Effector memory CD8-positive, alpha-beta T cell (primary cell): ENCODE measurements around the gene TLE3.

Experiments
- ATAC-seq: fragments of 150-1000 bp; cut with Tn5 transposase; replicated peaks from 2 replicates; pipeline ENCODE4 v1.10.0; 2021; ENCODE audit warnings: mild to moderate bottlenecking, moderate library complexity
- DNase-seq, 3 experiments: peaks; one replicate each; pipeline ENCODE4 v3.0.0; 2021
- H3K27ac Mint-ChIP-seq, 2 donors: one replicate each; pipeline ENCODE4 v1.8.0; 2022; ENCODE audit warnings: mild to moderate bottlenecking in 2 of 2, mixed read lengths in 2 of 2, moderate library complexity in 2 of 2
- H3K27me3 Mint-ChIP-seq, 2 donors: one replicate each; pipeline ENCODE4 v1.8.0; 2022; ENCODE audit warnings: mixed read lengths in 2 of 2
- H3K36me3 Mint-ChIP-seq: one replicate; pipeline ENCODE4 v1.8.0; 2022; ENCODE audit warnings: mild to moderate bottlenecking, moderate library complexity, mixed read lengths; ENCODE audit not compliant: insufficient read depth
- H3K4me1 Mint-ChIP-seq, 2 donors: one replicate each; pipeline ENCODE4 v1.8.0; 2022; ENCODE audit warnings: low read depth in 2 of 2, mixed read lengths in 2 of 2
- H3K4me3 Mint-ChIP-seq, 2 donors: one replicate each; pipeline ENCODE4 v1.8.0; 2022; ENCODE audit warnings: mild to moderate bottlenecking in 2 of 2, mixed read lengths in 2 of 2, moderate library complexity in 2 of 2
- H3K9me3 Mint-ChIP-seq, 2 donors: one replicate each; pipeline ENCODE4 v1.8.0; 2022; ENCODE audit warnings: mixed read lengths in 2 of 2

TLE3 gene

DNA sequence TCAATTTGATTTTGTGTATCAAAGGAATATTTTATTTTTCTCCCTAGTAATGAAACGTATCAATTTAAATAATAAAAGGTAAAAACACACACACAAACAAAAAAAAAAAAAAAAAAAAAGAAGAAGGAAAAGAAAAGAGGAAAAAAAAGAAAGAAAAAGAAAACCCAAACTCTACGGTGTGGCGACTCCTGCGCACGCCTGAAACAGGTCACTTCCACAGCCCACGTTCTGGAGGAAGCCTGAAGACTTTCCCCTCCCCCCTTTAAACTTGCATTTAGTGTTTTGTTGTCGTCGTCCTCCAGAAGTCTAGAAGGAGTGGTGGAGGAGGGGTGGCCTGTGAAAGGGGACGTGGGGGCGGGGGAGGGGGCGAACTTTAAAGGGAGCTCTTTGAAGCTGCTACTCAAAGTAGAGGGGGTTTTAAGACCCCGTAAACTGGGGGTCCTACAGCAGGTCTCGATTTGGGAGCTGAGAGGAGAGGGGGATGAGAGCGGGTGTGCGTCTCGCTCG is 2.3 kb upstream of the TLE3 start:
- DNase-seq (no peak), ATAC-seq (no peak)
- Mint-ChIP-seq H3K36me3 (peaks cover 39% of the 10 kb centered on the region), H3K27me3 (peaks cover 0 to 8% of the 10 kb centered on the region in 2 donors), H3K27ac (peak overlapping the region; percentile 99), H3K4me1 (peaks cover 26 to 32% of the 10 kb centered on the region in 2 donors), H3K4me3 (peak overlapping the region; percentile 99 to 100), H3K9me3 (no peaks in the 10 kb centered on the region)

DNA sequence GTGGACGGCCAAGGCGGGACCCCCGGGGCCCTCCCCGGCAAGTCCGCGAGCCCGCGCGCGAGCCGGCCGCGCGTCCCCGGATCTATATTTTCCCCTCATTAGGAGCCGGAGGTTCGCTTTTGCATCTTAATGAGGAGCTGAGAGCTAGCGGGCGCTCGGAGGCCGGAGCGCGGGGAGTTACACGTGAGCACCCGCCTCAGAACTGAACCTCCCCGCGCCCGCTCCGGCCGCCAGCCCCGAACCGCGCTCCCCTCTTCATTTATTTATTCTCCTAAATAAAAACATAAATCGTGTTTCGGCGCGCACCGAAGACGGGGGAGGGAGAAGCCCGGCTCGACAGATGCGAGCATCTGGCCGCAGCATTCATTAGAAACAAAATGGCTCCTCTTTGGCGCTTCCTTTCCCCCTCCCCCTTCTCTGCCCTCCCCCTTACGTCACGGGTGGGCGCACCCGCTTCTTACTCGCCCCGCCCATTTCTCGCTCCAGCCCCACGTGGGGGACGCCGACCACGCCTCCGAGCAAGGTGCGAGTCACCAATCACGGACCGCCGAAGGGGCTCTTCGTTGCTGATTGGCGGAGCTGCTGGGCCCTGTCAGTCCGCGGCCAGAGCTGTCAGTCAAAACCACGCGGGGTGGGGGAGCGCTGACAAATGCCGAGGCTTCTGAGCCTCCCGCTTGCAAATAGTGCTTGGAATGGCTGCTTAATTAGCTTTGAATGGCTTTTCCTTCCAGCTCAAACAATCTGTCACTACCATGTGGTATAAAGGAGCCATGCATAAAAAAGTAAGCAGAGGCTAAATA is 1.6 kb upstream of the TLE3 start:
- peak; percentile 59 for ATAC-seq
- peak; percentile 100 for DNase-seq
- peak overlapping the region; percentile 99 for H3K27ac Mint-ChIP-seq
- H3K36me3 Mint-ChIP-seq: peaks cover 45% of the 10 kb centered on the region
- peaks cover 0 to 8% of the 10 kb centered on the region in 2 donors for H3K27me3 Mint-ChIP-seq
- peak overlapping the region; percentile 99 to 100 for H3K4me3 Mint-ChIP-seq
- H3K9me3 Mint-ChIP-seq: no peaks in the 10 kb centered on the region
- H3K4me1 Mint-ChIP-seq: peaks cover 31 to 39% of the 10 kb centered on the region in 2 donors

DNA sequence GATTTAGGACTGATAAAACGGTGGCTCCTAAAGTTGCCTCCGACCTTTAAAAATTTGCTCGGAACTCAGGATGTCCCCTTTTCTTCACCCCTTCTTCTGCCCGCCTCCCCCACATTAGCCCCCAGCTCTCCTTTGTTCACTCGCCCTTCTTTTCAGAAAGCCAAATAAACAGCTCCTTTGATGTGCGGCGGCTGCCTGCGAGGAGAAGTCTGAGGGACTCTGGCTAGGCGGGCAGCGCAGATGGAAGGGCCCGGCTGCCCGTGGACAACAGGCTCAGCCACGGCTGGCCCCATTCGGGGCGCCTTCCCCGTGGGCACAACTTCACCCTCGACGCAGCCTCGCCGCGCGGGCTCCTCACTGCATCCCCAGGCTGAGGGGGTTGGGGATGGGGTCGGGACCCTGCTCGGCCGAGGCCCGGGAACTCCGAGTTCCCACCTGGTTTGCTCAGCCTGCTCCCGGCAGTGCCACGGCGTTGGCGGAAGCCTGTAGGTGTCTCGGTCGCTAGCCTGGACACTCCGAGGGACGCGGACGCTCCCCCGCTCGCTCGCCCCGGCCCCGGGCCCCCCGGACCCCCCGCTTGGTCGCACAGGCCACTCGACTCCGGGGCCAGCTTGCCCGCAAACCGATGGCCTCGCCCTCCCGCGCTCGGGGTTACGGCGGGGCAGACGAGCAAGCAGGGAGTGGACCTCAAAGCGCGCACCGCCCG is 897 bp upstream of the TLE3 start:
- Mint-ChIP-seq H3K4me1 (peaks cover 34 to 46% of the 10 kb centered on the region in 2 donors), H3K27me3 (peaks cover 0 to 8% of the 10 kb centered on the region in 2 donors), H3K36me3 (peaks cover 51% of the 10 kb centered on the region), H3K27ac (peak overlapping the region; percentile 99), H3K9me3 (no peaks in the 10 kb centered on the region), H3K4me3 (peak overlapping the region; percentile 99 to 100)
- ATAC-seq (no peak), DNase-seq (peak in 1 of 3 experiments; percentile 30)

DNA sequence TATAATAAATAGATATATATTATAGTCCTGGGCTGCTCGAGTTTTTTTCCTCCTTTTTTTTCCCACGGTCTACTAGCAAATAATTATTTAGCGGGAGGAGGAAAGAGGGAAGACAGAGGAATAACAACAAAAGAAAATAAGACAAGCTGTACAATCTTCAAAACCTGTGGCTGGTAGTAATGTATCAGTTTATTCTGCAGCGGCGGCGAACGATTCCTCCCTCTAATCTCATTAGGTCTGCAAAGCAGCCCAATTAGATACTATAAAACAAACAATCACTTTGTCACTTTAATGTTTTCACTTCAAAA is 390 bp upstream of the TLE3 start:
- peak overlapping the region; percentile 99 for H3K27ac Mint-ChIP-seq
- H3K9me3 Mint-ChIP-seq: no peaks in the 10 kb centered on the region
- H3K4me1 Mint-ChIP-seq: peaks cover 38 to 52% of the 10 kb centered on the region in 2 donors
- peak overlapping the region; percentile 99 to 100 for H3K4me3 Mint-ChIP-seq
- ATAC-seq (no peak), DNase-seq (no peak)
- peaks cover 0 to 8% of the 10 kb centered on the region in 2 donors for H3K27me3 Mint-ChIP-seq
- peaks cover 51% of the 10 kb centered on the region for H3K36me3 Mint-ChIP-seq

DNA sequence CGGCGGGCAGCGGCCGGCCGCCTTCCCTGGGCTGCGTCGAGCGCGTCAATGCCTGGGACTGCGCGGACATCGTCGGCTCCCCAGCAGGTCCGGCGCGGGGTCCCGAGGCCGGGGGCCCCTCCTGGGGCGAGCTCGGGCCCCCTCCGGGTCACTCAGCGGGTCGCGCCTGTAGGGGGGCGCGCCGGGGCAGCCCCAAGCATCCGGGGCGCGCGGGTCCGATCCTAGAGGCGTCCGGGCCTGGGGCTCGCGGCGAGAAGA is 725 bp downstream of the TLE3 start:
- Mint-ChIP-seq H3K9me3 (no peaks in the 10 kb centered on the region), H3K27me3 (no peaks in the 10 kb centered on the region), H3K4me1 (peaks cover 49 to 63% of the 10 kb centered on the region in 2 donors), H3K36me3 (peaks cover 53% of the 10 kb centered on the region), H3K4me3 (peak overlapping the region; percentile 99 to 100), H3K27ac (peak overlapping the region; percentile 99)
- no peak for ATAC-seq
- DNase-seq: no peak

DNA sequence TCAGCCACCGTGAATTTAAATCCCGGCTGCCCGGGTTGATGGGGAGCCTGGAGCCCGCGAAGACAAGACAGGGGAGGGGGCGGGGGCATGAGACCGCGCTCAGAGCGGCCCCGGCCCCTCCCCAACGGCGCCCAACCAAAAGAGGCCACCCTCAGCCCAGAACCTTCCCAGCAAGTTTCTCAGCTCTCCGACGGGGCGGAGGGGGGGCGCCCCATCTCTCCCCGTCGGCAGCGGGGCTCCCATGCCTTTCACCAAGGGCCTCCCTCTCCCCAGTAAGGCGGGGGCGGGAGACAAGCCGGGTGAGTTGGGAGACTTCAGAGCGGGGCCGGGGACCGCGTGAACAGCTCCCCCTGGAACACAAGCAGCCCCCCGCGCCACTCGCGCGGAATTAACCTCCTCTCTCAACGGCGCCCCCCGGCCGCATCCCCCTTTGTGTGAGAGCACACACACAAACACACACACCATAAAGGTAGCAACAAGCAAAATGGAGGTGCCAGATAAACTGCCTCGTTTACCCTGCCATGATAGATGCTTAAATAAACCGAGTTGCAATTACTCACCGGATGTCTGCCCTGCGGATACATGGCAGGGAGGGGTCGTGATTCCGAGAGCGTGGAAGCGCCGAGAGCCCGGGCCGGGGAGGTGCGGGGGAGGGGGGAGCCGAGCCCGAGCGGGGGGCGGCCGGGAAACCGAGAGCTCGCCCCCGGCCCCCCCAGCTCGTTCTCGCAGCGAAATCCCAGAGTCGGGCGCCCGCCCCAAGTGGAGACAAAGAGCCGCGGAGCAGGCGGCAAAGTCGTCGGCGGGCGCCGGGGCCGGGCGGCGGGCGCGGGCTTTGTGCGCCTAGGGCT is 1.3 kb downstream of the TLE3 start:
- DNase-seq (peak; percentile 22 to 41 (median 29)), ATAC-seq (no peak)
- H3K27me3 Mint-ChIP-seq: no peaks in the 10 kb centered on the region

DNA sequence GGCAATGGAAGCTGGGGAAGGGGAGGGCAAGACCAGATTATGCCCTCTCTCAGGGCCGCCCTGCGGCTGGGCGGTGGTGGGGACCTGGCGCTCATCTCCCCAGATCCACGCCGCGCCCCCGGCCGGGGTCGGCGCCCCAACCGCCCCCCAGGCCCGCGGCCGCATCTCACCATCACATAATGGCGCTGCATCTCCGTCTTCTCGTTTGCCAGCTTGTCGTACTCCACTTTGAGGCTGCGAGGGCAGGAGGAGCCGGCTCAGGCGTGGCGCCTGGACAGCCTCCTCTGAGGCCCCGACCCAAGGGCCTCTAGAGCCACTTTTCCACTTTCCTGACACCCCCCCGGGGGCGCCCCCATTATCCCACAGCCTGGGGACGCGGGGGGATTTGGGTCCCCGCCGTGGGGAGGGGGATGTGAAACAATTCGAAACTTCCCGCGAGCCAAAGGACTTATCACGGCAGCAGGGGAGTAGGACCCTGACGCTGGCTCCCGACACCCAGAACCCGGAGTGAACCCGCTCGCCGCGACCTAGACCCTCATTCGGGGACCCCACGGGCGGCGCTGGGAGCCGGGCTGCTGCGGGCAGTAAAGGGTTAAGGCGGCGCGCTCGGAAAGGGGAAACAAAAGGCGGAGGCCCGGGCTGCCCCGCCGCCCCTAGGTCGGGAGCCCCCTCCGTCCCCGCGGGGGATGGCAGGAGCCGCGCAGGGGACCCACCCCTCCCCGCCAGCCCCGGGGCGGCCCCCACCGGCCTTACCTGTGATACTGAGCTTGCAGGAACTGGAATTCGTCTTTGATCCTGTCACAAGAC is 2.1 kb downstream of the TLE3 start:
- Mint-ChIP-seq H3K4me3 (peak overlapping the region; percentile 99 to 100), H3K27me3 (no peaks in the 10 kb centered on the region), H3K9me3 (no peaks in the 10 kb centered on the region), H3K36me3 (peaks cover 58% of the 10 kb centered on the region), H3K27ac (peak overlapping the region; percentile 91 to 94), H3K4me1 (peaks cover 55 to 73% of the 10 kb centered on the region in 2 donors)
- DNase-seq (peak; percentile 25 to 36 (median 31)), ATAC-seq (no peak)

More for the DNA sequence above, 1.3 kb downstream of the TLE3 start:
- Mint-ChIP-seq H3K4me3 (peak overlapping the region; percentile 99 to 100), H3K9me3 (no peaks in the 10 kb centered on the region), H3K36me3 (peaks cover 56% of the 10 kb centered on the region), H3K4me1 (peaks cover 54 to 68% of the 10 kb centered on the region in 2 donors), H3K27ac (peak overlapping the region; percentile 91 to 94)

DNA sequence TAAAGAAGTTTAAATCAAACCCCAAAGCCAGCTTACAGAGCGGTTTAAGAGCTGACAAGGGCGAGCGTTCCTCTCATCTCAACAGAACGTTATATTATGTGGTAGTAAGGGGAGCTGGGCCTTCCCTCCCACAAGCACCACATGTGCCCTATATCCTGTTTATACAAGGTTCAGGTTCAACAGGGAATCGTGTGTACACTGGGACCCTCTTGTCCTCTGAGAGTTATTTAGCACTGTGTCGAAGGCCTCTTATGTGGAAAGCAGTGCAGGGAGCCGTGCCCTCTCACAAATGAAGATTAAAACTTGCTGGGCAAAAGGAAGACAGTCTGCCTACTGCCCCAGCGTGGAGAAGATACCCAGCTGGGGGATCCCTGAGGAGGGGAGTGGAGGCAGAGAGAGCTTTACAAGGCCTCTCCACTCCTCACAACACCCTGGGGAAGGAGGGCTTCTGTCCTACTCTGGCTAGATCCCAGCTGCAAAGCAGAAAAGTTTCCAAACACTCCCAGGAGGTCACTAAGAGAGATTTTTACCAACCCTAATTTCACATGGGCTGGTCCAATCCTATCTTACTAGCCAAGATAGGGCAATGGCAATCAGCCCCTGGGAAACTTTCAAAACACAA is 2.9 kb downstream of the TLE3 start:
- ATAC-seq: no peak

DNA sequence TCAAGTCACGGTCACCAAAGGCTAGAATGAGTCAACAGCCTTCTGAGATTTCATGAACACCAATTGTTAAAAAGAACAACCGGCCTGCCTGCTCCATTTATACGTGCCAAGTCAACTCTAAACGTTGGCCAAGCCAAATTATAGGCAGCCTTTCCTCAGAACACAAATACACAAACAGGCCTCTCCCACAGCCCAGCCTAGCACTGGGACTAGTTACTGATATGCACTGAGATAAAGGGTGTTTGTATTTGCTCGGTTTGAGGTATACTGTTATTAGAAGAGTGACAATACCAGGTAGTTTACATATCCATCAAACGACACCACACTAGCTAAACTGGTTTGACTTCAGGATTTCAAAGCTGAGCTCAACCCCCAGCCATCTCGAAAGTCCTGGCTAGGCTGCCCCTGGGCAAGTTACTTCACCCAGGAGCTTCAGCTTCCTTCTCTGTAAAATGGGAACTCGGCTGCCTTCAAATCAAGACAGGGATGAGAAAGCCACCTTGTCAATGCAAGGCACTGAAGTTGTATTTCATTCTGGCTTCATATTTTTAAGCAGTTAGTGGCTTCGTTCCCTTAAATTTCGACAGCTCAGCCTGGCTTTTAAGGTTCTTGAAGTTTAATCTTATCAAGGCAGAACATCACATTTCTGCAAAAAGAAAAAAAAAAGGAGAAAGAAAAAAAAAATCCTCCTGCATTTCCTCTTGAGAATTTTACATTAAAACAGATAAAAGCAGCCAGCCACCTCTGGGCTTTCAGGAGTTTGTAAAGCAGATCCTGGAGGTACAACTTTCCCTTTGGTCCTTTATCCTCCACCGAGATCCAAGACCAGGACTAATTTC is 4.0 kb downstream of the TLE3 start:
- no peaks in the 10 kb centered on the region for H3K9me3 Mint-ChIP-seq
- peak overlapping the region; percentile 99 to 100 for H3K4me3 Mint-ChIP-seq
- peak overlapping the region in 1 of 2 donors; percentile 84 for H3K27ac Mint-ChIP-seq
- peaks cover 53 to 76% of the 10 kb centered on the region in 2 donors for H3K4me1 Mint-ChIP-seq
- peaks cover 57% of the 10 kb centered on the region for H3K36me3 Mint-ChIP-seq
- ATAC-seq (no peak), DNase-seq (no peak)
- H3K27me3 Mint-ChIP-seq: no peaks in the 10 kb centered on the region

More for the DNA sequence above, 2.9 kb downstream of the TLE3 start:
- DNase-seq: no peak
- Mint-ChIP-seq H3K4me1 (peaks cover 53 to 76% of the 10 kb centered on the region in 2 donors), H3K4me3 (peak overlapping the region; percentile 99 to 100), H3K27ac (peak overlapping the region; percentile 46 to 84), H3K36me3 (peaks cover 55% of the 10 kb centered on the region), H3K27me3 (no peaks in the 10 kb centered on the region), H3K9me3 (no peaks in the 10 kb centered on the region)

DNA sequence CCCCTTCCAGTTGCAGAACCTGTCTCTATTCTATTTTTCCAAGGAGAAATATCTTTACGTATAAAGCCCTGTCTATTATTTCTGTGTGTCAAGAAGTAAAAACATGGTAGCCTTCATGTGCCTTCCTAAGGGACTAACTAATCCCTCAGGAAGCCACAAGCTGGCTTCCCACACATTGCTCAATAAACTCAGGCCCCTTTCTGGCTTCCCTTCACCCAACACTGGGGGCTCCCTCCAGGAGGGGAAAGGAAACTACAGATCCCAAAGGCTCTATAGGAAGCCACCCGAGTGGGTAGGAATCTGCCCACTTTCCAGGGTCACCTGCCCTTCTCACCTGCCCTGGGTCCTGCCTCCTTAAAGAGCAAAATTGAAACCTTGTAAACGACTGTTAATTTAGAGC is 4.6 kb downstream of the TLE3 start:
- no peak overlapping the region for H3K27ac Mint-ChIP-seq
- peaks cover 53 to 81% of the 10 kb centered on the region in 2 donors for H3K4me1 Mint-ChIP-seq
- H3K9me3 Mint-ChIP-seq: no peaks in the 10 kb centered on the region
- H3K36me3 Mint-ChIP-seq: peaks cover 51% of the 10 kb centered on the region
- DNase-seq: no peak
- H3K27me3 Mint-ChIP-seq: no peaks in the 10 kb centered on the region
- ATAC-seq: no peak
- peak overlapping the region; percentile 59 to 100 for H3K4me3 Mint-ChIP-seq

DNA sequence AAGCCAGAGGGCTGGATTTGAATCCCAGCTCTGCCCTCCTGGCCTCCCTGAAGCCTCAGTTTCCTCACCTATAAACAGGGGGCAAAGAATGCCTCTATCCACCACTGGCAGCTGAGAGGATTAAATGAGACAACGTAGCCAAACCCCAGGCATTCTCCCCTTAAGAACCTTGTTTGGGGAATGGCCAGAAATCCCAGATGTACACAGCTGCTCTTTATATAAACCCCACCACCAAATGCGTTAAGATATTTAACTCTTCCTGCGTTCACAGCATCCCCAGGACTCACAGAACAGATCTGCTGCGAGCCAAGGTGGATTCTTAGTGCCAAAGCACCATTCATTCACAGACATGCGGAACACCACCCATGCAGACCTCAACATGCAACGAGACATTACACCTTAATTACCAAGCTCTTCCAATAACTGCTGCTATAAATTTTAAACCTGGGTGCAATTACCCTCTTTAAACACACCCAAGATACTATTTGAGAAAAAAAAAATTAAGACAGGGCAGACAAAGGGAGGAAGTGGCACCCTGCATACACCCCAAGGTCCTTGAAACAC is 5.2 kb downstream of the TLE3 start:
- Mint-ChIP-seq H3K27ac (no peak overlapping the region), H3K4me1 (peaks cover 53 to 82% of the 10 kb centered on the region in 2 donors), H3K27me3 (no peaks in the 10 kb centered on the region), H3K9me3 (no peaks in the 10 kb centered on the region), H3K36me3 (peaks cover 45% of the 10 kb centered on the region), H3K4me3 (peak overlapping the region; percentile 59 to 100)
- ATAC-seq (no peak), DNase-seq (no peak)
